Cardiac ventricle fibroblast (primary cell): Measurements from ENCODE around the gene SAMD11. TPM values are rescaled to one million over a fixed set of nuclear protein-coding genes. Genes with fewer than 3 reads are reported as not detected.

ENCODE experiments used
- total RNA-seq: library from RNA; depleted of rRNA; stranded (reverse); fragments of >200 nt; gene quantifications from 2 replicates; pipeline ENCODE4 v1.2.3, GENCODE V29; 2015

SAMD11 gene, protein sequence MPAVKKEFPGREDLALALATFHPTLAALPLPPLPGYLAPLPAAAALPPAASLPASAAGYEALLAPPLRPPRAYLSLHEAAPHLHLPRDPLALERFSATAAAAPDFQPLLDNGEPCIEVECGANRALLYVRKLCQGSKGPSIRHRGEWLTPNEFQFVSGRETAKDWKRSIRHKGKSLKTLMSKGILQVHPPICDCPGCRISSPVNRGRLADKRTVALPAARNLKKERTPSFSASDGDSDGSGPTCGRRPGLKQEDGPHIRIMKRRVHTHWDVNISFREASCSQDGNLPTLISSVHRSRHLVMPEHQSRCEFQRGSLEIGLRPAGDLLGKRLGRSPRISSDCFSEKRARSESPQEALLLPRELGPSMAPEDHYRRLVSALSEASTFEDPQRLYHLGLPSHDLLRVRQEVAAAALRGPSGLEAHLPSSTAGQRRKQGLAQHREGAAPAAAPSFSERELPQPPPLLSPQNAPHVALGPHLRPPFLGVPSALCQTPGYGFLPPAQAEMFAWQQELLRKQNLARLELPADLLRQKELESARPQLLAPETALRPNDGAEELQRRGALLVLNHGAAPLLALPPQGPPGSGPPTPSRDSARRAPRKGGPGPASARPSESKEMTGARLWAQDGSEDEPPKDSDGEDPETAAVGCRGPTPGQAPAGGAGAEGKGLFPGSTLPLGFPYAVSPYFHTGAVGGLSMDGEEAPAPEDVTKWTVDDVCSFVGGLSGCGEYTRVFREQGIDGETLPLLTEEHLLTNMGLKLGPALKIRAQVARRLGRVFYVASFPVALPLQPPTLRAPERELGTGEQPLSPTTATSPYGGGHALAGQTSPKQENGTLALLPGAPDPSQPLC
- total RNA-seq, result 11.4 and 12.5 TPM in 2 replicates

DNA sequence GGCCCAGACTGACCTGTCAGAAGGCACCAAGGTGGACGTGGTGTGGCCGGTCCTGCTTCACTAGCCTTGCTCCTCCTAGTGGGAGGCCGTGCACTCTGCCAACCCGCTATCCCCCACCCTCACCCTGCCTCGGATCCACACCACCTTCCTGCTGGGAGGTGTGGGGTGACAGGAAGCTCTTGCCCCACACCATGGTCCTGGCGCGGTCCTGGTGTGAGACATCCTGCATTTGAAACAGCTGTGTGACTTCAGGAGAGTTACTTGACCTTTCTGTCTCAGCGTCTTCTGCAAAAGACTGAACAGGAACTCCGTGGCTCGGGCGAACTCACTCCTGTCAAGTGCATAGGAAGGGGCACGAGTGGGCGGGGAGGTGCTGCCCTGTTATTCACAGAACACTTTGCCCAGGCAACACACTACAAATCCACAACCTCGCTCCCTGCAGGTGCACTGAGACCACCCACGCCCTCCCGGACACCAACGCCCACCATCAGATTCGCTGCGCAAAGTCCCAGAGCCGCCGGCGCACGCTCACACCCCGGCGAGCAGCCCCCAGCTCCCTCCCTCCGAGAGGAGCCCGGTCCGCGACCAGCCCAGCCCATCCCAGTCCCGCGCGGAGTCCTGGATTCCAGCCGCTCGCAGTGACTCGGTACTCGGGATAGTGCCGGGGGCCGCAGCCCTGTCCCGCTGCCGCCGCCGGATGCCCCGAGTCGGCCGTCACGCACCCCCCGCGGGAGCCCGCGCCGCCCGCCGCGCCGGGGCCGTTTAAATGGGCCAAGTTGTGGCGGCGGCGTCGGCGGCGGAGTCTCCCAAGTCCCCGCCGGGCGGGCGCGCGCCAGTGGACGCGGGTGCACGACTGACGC lies at the start of gene SAMD11:
SAMD11 (plus strand) TSS at position 793 of the 860 bp plus-strand sequence. CDS start 509 bp downstream, outside the sequence.

DNA sequence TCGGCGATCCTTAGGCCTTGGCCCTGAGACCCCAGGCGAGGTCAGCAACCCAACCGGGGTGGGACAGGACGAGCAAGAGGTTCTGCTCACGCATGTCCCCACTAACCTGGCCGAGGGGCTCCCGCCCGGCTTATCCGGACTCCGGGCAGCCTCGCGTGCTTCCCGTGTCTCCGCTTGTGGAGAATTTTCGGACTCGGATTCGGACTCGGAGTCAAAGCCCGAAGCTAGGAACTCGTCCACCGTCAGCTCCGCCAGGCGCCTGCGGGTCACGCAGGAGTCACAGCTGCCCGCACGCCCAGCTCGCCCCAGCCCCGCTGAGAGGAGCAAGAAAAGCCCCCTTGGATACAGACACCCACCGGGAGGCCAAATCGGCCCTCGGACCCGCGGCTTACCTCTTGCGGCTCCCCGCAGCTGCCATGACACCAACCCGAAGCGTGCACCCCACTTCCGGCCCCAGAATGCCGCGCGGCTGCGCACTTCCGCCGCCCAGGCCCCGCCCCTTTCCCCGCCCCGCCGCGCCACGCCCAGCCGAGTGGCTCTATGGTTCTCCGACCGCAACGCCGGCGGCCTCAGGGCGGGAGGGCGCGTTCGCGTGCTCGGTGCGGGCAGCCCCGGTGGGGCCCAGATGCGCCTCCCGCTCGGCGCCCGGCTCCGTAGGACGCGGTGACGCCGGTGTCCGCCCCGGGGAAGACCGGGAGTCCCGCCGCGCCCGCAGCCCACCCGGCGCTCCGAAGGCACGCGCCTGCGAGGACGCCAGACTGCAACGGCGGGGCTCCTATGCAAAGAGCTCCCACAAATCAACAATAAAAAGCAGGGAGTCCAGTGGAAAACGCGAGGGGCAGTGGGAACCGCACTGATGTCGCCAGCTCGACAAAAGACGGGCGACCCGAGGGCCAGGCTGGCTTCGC lies 35.4 kb downstream of the SAMD11 start, which contains the start of gene NOC2L:
NOC2L (minus strand) TSS at position 434 of the 908 bp plus-strand sequence; CDS start at position 418, 16 bp downstream.

DNA sequence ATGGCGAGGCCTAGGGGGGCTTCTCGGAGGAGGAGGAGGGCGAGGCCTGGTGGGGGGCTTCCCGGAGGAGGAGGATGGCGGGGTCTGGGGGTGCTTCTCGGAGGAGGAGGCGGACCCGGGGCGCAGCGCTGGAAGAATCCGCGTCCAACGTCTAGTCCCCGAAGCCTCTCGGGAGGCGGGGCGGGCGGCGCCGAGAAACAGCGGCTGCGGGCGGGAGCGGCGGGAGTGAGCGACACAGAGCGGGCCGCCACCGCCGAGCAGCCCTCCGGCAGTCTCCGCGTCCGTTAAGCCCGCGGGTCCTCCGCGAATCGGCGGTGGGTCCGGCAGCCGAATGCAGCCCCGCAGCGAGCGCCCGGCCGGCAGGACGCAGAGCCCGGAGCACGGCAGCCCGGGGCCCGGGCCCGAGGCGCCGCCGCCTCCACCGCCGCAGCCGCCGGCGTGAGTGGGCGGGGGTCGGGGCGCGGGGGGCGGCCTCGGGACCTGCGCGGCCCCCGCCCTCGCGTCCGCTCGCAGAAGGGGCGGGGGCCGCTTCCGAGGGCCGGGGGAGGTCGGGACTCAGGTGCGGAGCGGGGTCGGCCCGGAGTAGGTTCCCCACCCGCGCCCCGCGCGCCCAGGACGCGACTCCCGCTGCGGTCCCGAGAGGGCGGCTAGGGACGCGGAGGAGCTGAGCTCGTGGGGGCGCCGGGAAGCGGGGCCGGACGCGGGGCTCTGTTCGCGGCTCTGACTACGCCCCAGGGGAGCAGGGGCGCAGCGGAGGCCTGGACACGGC lies 36.8 kb downstream of the SAMD11 start, which contains the start of gene KLHL17:
KLHL17 (plus strand) TSS at position 222 of the 769 bp plus-strand sequence; CDS start at position 332, 110 bp downstream.

DNA sequence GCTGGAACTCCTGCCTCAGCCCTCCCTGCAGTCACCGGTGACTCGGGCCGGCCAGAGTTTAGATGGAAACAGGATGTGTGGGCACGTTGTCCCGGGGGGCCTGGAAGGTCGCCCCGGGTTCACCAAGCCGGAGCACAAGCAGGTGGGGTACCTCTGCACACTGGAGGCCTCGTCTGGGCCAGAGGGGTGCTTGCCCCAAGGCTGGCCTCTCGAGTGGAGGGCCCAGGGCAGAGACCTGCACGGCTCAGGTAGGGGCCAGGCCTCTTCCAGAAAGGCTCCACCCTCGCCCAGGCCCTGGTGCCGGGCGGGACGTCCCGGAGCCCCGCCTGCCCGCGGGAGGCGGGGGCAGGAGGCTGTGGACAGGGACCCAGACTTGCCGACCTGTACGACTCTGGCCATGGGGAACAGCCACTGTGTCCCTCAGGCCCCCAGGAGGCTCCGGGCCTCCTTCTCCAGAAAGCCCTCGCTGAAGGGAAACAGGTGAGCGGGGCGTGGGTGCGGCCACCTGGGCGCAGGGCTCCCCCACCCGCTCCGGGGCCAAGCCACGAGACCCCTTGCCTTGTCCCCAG lies 42.5 kb downstream of the SAMD11 start, which contains the start of gene PLEKHN1:
PLEKHN1 (plus strand) TSS at position 348 of the 569 bp plus-strand sequence; CDS start at position 398, 50 bp downstream.

DNA sequence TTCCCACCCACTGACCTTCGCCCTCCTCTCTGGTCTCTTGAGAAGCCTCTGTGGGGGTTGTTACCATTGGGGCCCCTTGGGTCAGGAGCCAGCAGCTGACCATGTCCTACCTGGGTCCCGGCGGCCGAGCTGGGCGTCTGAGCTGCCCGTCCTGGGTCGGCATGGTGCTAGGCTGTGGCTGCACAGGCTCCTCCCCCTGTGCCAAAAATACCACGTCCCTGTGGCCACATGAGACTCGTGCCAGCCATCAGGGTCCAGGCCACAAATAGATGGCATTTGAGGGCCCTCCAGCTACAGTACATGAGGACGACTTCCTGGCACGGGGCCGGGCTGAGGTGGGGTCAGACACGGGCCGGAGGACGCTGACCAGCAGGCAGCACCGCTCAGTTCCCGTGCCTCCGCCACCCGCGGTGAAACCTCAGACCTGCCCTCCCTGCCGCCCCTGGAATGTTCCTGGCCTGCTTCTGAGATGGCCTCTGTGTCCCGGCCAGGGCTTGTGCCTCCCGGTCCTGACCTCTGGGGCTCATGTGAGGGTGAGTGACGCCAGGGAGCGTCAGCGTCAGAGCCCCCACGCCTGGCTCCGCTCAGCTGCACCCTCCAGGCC lies 58.3 kb downstream of the SAMD11 start, which contains the start of gene PERM1:
PERM1 (minus strand) TSS at position 139 of the 604 bp plus-strand sequence. CDS start 1,064 bp downstream, outside the sequence.

Other genes starting within 250 kb of the SAMD11 start
- gene OR4F16, start 237.3 kb upstream of the SAMD11 start, total RNA-seq, result not detected in 2 replicates
- gene NOC2L, start 35.3 kb downstream of the SAMD11 start, total RNA-seq, result 36.6 and 46.5 TPM in 2 replicates
- 4.4 and 4.5 TPM in 2 replicates for gene KLHL17, start 36.7 kb downstream of the SAMD11 start, total RNA-seq
- gene PLEKHN1, start 42.6 kb downstream of the SAMD11 start, total RNA-seq, result 0.24 and 0.50 TPM in 2 replicates
- gene PERM1, start 58.2 kb downstream of the SAMD11 start, total RNA-seq, result not detected in 2 replicates
- 4.9 and 6.0 TPM in 2 replicates for gene HES4, start 76.2 kb downstream of the SAMD11 start, total RNA-seq
- gene ISG15, start 89.6 kb downstream of the SAMD11 start, total RNA-seq, result 44.0 and 76.6 TPM in 2 replicates
- 47.6 and 49.2 TPM in 2 replicates for gene AGRN, start 96.2 kb downstream of the SAMD11 start, total RNA-seq
- gene RNF223, start 150.4 kb downstream of the SAMD11 start, total RNA-seq, result not detected in 2 replicates
- 5.5 and 11.3 TPM in 2 replicates for gene C1orf159, start 192.2 kb downstream of the SAMD11 start, total RNA-seq
- not detected in 2 replicates for gene TTLL10, start 250.0 kb downstream of the SAMD11 start, total RNA-seq